ENCODE results near the gene MYCBPAP. TPM values are rescaled to one million over a fixed set of nuclear protein-coding genes. Genes with fewer than 3 reads are reported as not detected.
A peak's percentile ranks its signal among the peaks of the same experiment; 100 is the strongest.

MYCBPAP gene
- total RNA-seq, 5 donors from 2014 or later (not counting 1 experiment from before 2014, with no cell fraction given), result 0.92 to 6.9 (median 4.7) TPM

DNA sequence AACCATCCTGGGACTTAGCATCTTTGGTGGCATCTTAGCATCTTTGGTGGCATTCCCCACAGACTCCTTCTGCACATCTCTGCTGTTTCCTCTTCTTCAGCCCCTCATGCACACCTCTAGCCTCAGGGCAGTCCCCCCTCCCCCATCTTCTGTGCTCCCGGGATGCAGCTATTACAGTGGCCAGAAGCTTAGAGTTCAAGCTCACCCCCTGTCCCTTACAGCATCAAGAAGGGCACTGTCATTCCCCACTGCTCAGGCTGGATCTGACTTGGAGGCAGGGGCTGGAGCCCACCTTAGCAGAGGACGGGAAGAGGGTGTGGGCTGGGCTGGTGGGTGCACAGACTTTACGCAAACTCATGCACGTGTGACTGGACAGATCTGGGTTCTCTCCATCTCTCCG is 24.9 kb downstream of the MYCBPAP start:
- no peak overlapping the region for H3K27ac ChIP-seq (ENCODE audit: low read length)
- Mint-ChIP-seq H3K27me3 (peaks cover 41 to 70% of the 10 kb centered on the region in 2 donors), H3K9me3 (no peaks in the 10 kb centered on the region), H3K4me3 (peak overlapping the region in 1 of 3 donors; percentile 62), H3K4me1 (peaks cover 12 to 21% (median 18%) of the 10 kb centered on the region in 3 donors), H3K27ac (no peak overlapping the region), H3K36me3 (no peaks in the 10 kb centered on the region)
- H3K4me1 ChIP-seq (ENCODE audit: control insufficient read depth in 1 of 2, extremely low read depth in 1 of 2, insufficient read depth in 2 of 2, low read length in 2 of 2), result peaks cover 2 to 24% of the 10 kb centered on the region in 2 experiments
- DNase-seq (no peak), ATAC-seq (replicated peaks in 1 of 4) (no peak)
- H3K9me3 ChIP-seq, result no peaks in the 10 kb centered on the region
- peaks cover 4 to 87% of the 10 kb centered on the region in 2 experiments for H3K27me3 ChIP-seq (replicated peaks in 1 of 2; ENCODE audit: control insufficient read depth in 2 of 2, extremely low read depth in 1 of 2, insufficient read depth in 2 of 2, low read length in 1 of 2)
- H3K4me3 ChIP-seq (ENCODE audit: control insufficient read depth in 1 of 2, extremely low read depth in 1 of 2, low read length in 1 of 2), result no peak overlapping the region
- ChIA-PET CTCF (no interaction called here), POLR2A (no interaction called here)
- H3K36me3 ChIP-seq (ENCODE audit: control insufficient read depth in 2 of 2, extremely low read depth in 1 of 2, insufficient read depth in 1 of 2, low read length in 1 of 2), result no peaks in the 10 kb centered on the region
- 30% methylated on average over 1 of the region's 5 CpGs for WGBS (ENCODE audit: insufficient coverage)

DNA sequence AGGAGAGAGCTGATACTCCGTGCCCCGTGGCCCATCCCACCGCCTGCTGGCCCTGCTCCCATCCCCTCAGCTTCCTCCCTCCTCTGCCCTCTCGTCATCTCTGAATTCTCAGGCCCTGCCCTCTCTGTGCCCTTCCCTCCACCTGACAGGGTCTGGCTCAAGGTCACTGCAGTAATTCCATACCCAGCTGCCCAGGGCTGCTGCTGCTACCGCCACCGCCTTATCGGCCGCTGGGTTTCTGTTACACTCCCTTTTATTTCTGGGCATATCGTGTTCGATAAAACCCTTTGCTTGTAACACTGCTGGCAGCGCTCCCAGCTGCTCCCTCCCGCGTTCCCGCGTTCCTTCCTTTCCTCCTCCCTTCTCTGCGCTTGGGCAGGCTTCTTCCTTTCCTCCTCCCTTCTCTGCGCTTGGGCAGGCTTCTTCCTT is 25.5 kb downstream of the MYCBPAP start:
- 6% methylated on average over 16 of the region's 17 CpGs for WGBS (ENCODE audit: insufficient coverage)
- no peak overlapping the region for H3K27ac Mint-ChIP-seq
- Histone ChIP-seq H3K27ac (ENCODE audit: low read length) (no peak overlapping the region), H3K27me3 (replicated peaks in 1 of 2; ENCODE audit: control insufficient read depth in 2 of 2, extremely low read depth in 1 of 2, insufficient read depth in 2 of 2, low read length in 1 of 2) (peaks cover 4 to 83% of the 10 kb centered on the region in 2 experiments), H3K9me3 (no peaks in the 10 kb centered on the region), H3K4me3 (ENCODE audit: control insufficient read depth in 1 of 2, extremely low read depth in 1 of 2, low read length in 1 of 2) (no peak overlapping the region), H3K36me3 (ENCODE audit: control insufficient read depth in 2 of 2, extremely low read depth in 1 of 2, insufficient read depth in 1 of 2, low read length in 1 of 2) (no peaks in the 10 kb centered on the region), H3K4me1 (ENCODE audit: control insufficient read depth in 1 of 2, extremely low read depth in 1 of 2, insufficient read depth in 2 of 2, low read length in 2 of 2) (peaks cover 2 to 24% of the 10 kb centered on the region in 2 experiments)
- H3K36me3 Mint-ChIP-seq, result no peaks in the 10 kb centered on the region
- CTCF ChIA-PET, result no interaction called here
- DNase-seq (no peak), ATAC-seq (replicated peaks in 1 of 4) (peak in 3 of 4 experiments; percentile 32 to 34 (median 34))
- POLR2A ChIA-PET, result no interaction called here
- H3K4me1 Mint-ChIP-seq, result peaks cover 12 to 21% (median 18%) of the 10 kb centered on the region in 3 donors
- peaks cover 41 to 65% of the 10 kb centered on the region in 2 donors for H3K27me3 Mint-ChIP-seq
- peak overlapping the region in 1 of 3 donors; percentile 62 for H3K4me3 Mint-ChIP-seq
- no peaks in the 10 kb centered on the region for H3K9me3 Mint-ChIP-seq

DNA sequence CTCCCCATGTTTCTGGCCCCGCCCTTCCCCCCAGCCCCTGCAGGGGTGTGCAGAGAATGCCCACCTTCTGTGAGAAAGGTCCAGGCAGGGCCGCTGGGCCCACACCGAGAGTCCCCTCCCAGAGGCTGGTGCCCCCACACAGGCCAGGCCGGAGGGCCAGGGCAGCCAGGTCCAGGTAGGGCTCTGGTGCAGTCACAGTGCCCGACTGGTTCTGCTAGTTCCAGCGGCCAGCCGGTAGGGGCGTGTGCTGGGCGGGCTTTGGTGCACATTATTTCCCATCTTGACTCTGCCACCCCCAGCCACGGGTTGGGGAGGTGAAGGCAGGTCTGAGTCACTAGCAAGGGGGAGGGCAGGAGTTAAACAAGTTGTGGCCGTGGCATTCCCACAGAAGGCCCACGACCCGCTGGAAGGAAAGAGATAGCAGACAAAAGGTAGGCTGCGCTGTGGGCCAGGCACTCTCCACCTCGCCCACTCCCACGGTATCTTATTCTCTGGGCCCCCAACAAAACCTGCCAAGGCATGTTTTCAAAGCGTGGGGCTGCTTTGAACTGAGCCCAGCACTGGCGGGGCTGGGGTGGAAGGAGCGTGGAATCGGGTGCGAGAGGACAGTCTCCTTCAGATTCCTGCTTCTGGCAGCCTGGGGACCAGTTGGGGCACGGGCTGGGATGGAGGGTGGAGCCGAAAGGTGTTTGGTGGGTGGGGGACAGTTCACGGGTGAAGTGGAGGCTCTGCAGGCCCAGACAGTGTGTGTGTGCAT is 26.2 kb downstream of the MYCBPAP start:
- Mint-ChIP-seq H3K27ac (no peak overlapping the region), H3K4me3 (peak overlapping the region in 1 of 3 donors; percentile 62), H3K4me1 (peaks cover 12 to 21% (median 18%) of the 10 kb centered on the region in 3 donors), H3K27me3 (peaks cover 37 to 59% of the 10 kb centered on the region in 2 donors), H3K9me3 (no peaks in the 10 kb centered on the region), H3K36me3 (no peaks in the 10 kb centered on the region)
- 49% methylated on average over 19 of the region's 24 CpGs for WGBS (ENCODE audit: insufficient coverage)
- peak in 3 of 4 experiments; percentile 34 to 55 (median 38) for ATAC-seq (replicated peaks in 1 of 4)
- peaks cover 2 to 24% of the 10 kb centered on the region in 2 experiments for H3K4me1 ChIP-seq (ENCODE audit: control insufficient read depth in 1 of 2, extremely low read depth in 1 of 2, insufficient read depth in 2 of 2, low read length in 2 of 2)
- H3K27ac ChIP-seq (ENCODE audit: low read length), result no peak overlapping the region
- no peaks in the 10 kb centered on the region for H3K9me3 ChIP-seq
- H3K27me3 ChIP-seq (replicated peaks in 1 of 2; ENCODE audit: control insufficient read depth in 2 of 2, extremely low read depth in 1 of 2, insufficient read depth in 2 of 2, low read length in 1 of 2), result peaks cover 4 to 79% of the 10 kb centered on the region in 2 experiments
- H3K4me3 ChIP-seq (ENCODE audit: control insufficient read depth in 1 of 2, extremely low read depth in 1 of 2, low read length in 1 of 2), result no peak overlapping the region
- H3K36me3 ChIP-seq (ENCODE audit: control insufficient read depth in 2 of 2, extremely low read depth in 1 of 2, insufficient read depth in 1 of 2, low read length in 1 of 2), result no peaks in the 10 kb centered on the region
- no peak for DNase-seq
- CTCF ChIA-PET, result no interaction called here
- POLR2A ChIA-PET, result no interaction called here

DNA sequence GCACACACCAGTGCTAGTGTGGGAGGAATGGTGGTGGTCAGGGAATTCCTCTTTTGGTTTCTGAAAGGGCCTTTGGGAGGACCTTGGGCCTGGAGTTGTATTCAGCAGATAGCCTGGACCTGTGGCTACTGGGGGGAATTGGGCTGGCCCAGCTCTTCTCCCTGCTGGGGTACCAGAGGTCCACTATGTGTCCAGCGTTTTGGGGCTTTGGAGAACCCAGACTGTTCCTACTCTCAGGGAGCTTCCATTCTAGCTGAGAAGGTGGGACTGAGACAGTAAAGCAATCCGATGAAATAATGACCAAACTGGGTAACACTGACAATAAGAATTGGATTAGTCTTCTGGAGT is 26.7 kb downstream of the MYCBPAP start:
- H3K9me3 ChIP-seq, result no peaks in the 10 kb centered on the region
- Mint-ChIP-seq H3K27me3 (peaks cover 31 to 54% of the 10 kb centered on the region in 2 donors), H3K4me1 (peaks cover 12 to 21% (median 18%) of the 10 kb centered on the region in 3 donors), H3K4me3 (no peak overlapping the region), H3K9me3 (no peaks in the 10 kb centered on the region), H3K27ac (no peak overlapping the region), H3K36me3 (no peaks in the 10 kb centered on the region)
- ATAC-seq (replicated peaks in 1 of 4) (no peak), DNase-seq (no peak)
- no peaks in the 10 kb centered on the region for H3K36me3 ChIP-seq (ENCODE audit: control insufficient read depth in 2 of 2, extremely low read depth in 1 of 2, insufficient read depth in 1 of 2, low read length in 1 of 2)
- CTCF ChIA-PET, result no interaction called here
- WGBS (ENCODE audit: insufficient coverage), result 89% methylated on average over 1 of the region's 2 CpGs
- POLR2A ChIA-PET, result no interaction called here
- H3K27me3 ChIP-seq (replicated peaks in 1 of 2; ENCODE audit: control insufficient read depth in 2 of 2, extremely low read depth in 1 of 2, insufficient read depth in 2 of 2, low read length in 1 of 2), result peaks cover 4 to 77% of the 10 kb centered on the region in 2 experiments
- no peak overlapping the region for H3K4me3 ChIP-seq (ENCODE audit: control insufficient read depth in 1 of 2, extremely low read depth in 1 of 2, low read length in 1 of 2)
- H3K27ac ChIP-seq (ENCODE audit: low read length), result no peak overlapping the region
- peaks cover 2 to 24% of the 10 kb centered on the region in 2 experiments for H3K4me1 ChIP-seq (ENCODE audit: control insufficient read depth in 1 of 2, extremely low read depth in 1 of 2, insufficient read depth in 2 of 2, low read length in 2 of 2)

DNA sequence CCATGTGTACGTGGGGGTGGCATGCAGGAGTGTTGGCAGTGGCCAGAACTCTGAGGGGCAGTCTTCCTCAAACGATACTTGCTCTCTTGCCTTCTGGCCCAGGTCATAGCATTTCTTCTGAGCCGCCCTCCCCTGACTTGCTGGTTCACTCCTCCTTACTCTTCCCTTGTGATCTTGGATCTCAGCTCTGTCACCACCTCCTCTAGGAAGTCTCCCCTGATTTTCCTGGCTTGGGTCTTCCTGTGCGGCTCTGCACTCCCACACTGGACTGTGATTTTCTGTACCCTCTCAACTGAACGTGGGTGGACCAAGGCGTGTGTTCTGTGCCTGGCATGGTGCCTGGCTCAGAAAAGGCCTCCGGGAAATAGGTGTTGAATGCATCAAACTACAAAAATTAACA is 27.2 kb downstream of the MYCBPAP start:
- H3K36me3 ChIP-seq (ENCODE audit: control insufficient read depth in 2 of 2, extremely low read depth in 1 of 2, insufficient read depth in 1 of 2, low read length in 1 of 2), result no peaks in the 10 kb centered on the region
- no peak overlapping the region for H3K4me3 ChIP-seq (ENCODE audit: control insufficient read depth in 1 of 2, extremely low read depth in 1 of 2, low read length in 1 of 2)
- CTCF ChIA-PET, result interaction anchor here in 1 of 2 donors (0.6 kb wide), 2 partner anchors 52 to 451 kb away, joined by 3 read pairs; no protein-coding TSS in a partner anchor
- Mint-ChIP-seq H3K9me3 (no peaks in the 10 kb centered on the region), H3K27ac (no peak overlapping the region), H3K4me1 (peaks cover 12 to 21% (median 18%) of the 10 kb centered on the region in 3 donors), H3K36me3 (no peaks in the 10 kb centered on the region), H3K4me3 (no peak overlapping the region), H3K27me3 (peaks cover 30 to 49% of the 10 kb centered on the region in 2 donors)
- peaks cover 2 to 24% of the 10 kb centered on the region in 2 experiments for H3K4me1 ChIP-seq (ENCODE audit: control insufficient read depth in 1 of 2, extremely low read depth in 1 of 2, insufficient read depth in 2 of 2, low read length in 2 of 2)
- 79% methylated on average over 2 of the region's 7 CpGs for WGBS (ENCODE audit: insufficient coverage)
- POLR2A ChIA-PET, result no interaction called here
- no peaks in the 10 kb centered on the region for H3K9me3 ChIP-seq
- peaks cover 4 to 73% of the 10 kb centered on the region in 2 experiments for H3K27me3 ChIP-seq (replicated peaks in 1 of 2; ENCODE audit: control insufficient read depth in 2 of 2, extremely low read depth in 1 of 2, insufficient read depth in 2 of 2, low read length in 1 of 2)
- ATAC-seq (replicated peaks in 1 of 4), result no peak
- no peak overlapping the region for H3K27ac ChIP-seq (ENCODE audit: low read length)
- DNase-seq, result no peak

DNA sequence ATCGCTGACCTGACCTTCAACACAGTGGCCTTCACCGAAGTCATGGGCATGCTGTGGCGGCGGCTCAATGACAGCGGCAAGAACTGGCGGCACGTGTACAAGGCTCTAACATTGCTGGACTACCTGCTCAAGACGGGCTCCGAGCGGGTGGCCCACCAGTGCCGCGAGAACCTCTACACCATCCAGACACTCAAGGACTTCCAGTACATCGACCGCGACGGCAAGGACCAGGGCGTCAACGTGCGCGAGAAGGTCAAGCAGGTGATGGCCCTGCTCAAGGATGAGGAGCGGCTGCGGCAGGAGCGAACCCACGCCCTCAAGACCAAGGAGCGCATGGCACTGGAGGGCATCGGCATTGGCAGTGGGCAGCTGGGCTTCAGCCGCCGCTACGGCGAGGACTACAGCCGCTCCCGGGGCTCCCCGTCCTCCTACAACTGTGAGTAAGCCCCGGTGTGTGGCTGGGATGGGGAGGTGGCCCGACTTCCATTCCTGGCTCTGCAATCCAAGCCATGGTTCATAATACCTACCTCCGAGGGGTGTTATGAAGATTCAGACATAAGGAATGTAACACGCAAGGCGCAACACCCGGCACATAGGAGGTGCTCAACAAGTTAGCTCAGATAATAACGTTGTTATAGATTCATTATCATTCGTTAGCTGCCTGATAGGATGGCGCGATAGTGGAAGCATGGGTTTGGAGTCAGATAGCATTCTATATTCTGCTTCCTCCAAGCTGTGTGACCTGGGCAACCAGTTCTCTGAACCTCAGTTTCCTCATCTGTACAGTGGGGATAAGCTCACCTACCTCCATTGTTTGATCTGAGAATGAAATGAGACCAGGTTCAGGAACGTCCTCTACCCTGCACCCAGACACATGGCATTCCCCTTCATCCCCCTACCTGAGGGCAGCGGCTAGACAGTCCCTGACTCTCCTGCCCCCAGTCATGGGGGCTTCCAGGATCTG is 28.7 kb downstream of the MYCBPAP start:
- H3K36me3 Mint-ChIP-seq, result no peaks in the 10 kb centered on the region
- H3K9me3 ChIP-seq, result no peaks in the 10 kb centered on the region
- peaks cover 2 to 32% of the 10 kb centered on the region in 2 experiments for H3K4me1 ChIP-seq (ENCODE audit: control insufficient read depth in 1 of 2, extremely low read depth in 1 of 2, insufficient read depth in 2 of 2, low read length in 2 of 2)
- no peaks in the 10 kb centered on the region for H3K36me3 ChIP-seq (ENCODE audit: control insufficient read depth in 2 of 2, extremely low read depth in 1 of 2, insufficient read depth in 1 of 2, low read length in 1 of 2)
- 95% methylated on average over 37 of the region's 45 CpGs for WGBS (ENCODE audit: insufficient coverage)
- H3K27ac Mint-ChIP-seq, result no peak overlapping the region
- CTCF ChIA-PET, result interaction anchor here in 1 of 2 donors (0.7 kb wide), 1 partner anchor 107 kb away, joined by 3 read pairs; no protein-coding TSS in a partner anchor
- ATAC-seq (replicated peaks in 1 of 4), result no peak
- peaks cover 15 to 34% of the 10 kb centered on the region in 2 donors for H3K27me3 Mint-ChIP-seq
- H3K27me3 ChIP-seq (replicated peaks in 1 of 2; ENCODE audit: control insufficient read depth in 2 of 2, extremely low read depth in 1 of 2, insufficient read depth in 2 of 2, low read length in 1 of 2), result peaks cover under 1 to 58% of the 10 kb centered on the region in 2 experiments
- H3K4me3 Mint-ChIP-seq, result no peak overlapping the region
- POLR2A ChIA-PET, result no interaction called here
- DNase-seq, result no peak
- no peaks in the 10 kb centered on the region for H3K9me3 Mint-ChIP-seq
- peaks cover 18 to 23% (median 20%) of the 10 kb centered on the region in 3 donors for H3K4me1 Mint-ChIP-seq
- H3K27ac ChIP-seq (ENCODE audit: low read length), result no peak overlapping the region
- H3K4me3 ChIP-seq (ENCODE audit: control insufficient read depth in 1 of 2, extremely low read depth in 1 of 2, low read length in 1 of 2), result no peak overlapping the region

All from T-cell (primary cell).